Mesothelial cell of epicardium (in vitro differentiated cells): ENCODE data around the gene TBC1D2. TPM values are rescaled to one million over a fixed set of nuclear protein-coding genes. Genes with fewer than 3 reads are reported as not detected.

Experiments used
- DNase-seq, 2 experiments: peaks; one replicate each; pipeline ENCODE4 v3.0.0; 2021; ENCODE audit warnings: low spot score in 2 of 2; ENCODE audit not compliant: unreplicated experiment in 2 of 2
- H3K27ac Mint-ChIP-seq: 2 replicates; pipeline ENCODE4 v1.8.0; 2021; ENCODE audit warnings: mixed read lengths
- H3K27me3 Mint-ChIP-seq: 2 replicates; pipeline ENCODE4 v1.8.0; 2021; ENCODE audit warnings: low read depth, mixed read lengths
- H3K36me3 Mint-ChIP-seq: 2 replicates; pipeline ENCODE4 v1.8.0; 2021; ENCODE audit warnings: mixed read lengths
- H3K4me1 Mint-ChIP-seq: 2 replicates; pipeline ENCODE4 v1.8.0; 2021; ENCODE audit warnings: mixed read lengths
- H3K4me3 Mint-ChIP-seq: 2 replicates; pipeline ENCODE4 v1.8.0; 2021; ENCODE audit warnings: mild to moderate bottlenecking, moderate library complexity, mixed read lengths
- H3K9me3 Mint-ChIP-seq: 2 replicates; pipeline ENCODE4 v1.8.0; 2021; ENCODE audit warnings: mixed read lengths
- microRNA-seq: library from miRNA; unstranded; fragments of <30 nt; microRNA quantifications from one replicate; pipeline ENCODE4 v1.2.0, GENCODE V29; 2021; ENCODE audit warnings: inconsistent platforms, mixed read lengths
- total RNA-seq: library from RNA; stranded (reverse); gene quantifications from 3 replicates; pipeline ENCODE4 v1.2.1, GENCODE V29; 2021
- TF ChIP-seq, protein P1 (sequence below): fragments of 200-600 bp; sonication (generic); IDR thresholded peaks from one replicate; pipeline ENCODE4 v1.5.0; 2021; ENCODE audit warnings: antibody characterized with exemption; ENCODE audit not compliant: unreplicated experiment

The TBC1D2 gene
- total RNA-seq, 1 donor from 2014 or later: 7.0 TPM

DNA sequence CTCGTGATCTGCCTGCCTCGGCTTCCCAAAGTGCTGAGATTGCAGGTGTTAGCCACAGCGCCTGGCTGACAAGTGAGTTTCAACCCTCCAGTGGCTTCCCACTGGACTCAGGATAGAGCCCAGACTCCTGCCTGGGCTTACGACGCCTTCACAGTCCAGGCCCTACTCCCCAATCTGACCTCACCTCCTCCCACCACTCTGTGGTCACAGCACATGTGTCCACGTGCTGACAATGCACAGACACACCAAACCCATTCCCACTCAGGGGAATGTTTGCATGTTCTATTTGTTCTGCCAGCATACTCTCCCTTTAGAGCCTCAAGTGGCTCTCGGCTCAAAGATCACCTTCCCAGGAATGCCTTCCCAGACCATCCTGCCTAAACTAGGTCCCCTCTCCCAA is 105.3 kb downstream of the TBC1D2 start:
- DNase-seq: no peak
- no peak overlapping the region for H3K27ac Mint-ChIP-seq
- TF ChIP-seq, protein P1, sequence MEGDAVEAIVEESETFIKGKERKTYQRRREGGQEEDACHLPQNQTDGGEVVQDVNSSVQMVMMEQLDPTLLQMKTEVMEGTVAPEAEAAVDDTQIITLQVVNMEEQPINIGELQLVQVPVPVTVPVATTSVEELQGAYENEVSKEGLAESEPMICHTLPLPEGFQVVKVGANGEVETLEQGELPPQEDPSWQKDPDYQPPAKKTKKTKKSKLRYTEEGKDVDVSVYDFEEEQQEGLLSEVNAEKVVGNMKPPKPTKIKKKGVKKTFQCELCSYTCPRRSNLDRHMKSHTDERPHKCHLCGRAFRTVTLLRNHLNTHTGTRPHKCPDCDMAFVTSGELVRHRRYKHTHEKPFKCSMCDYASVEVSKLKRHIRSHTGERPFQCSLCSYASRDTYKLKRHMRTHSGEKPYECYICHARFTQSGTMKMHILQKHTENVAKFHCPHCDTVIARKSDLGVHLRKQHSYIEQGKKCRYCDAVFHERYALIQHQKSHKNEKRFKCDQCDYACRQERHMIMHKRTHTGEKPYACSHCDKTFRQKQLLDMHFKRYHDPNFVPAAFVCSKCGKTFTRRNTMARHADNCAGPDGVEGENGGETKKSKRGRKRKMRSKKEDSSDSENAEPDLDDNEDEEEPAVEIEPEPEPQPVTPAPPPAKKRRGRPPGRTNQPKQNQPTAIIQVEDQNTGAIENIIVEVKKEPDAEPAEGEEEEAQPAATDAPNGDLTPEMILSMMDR: no peak
- H3K9me3 Mint-ChIP-seq: no peaks in the 10 kb centered on the region
- H3K36me3 Mint-ChIP-seq: no peaks in the 10 kb centered on the region
- no peak overlapping the region for H3K4me3 Mint-ChIP-seq
- no peaks in the 10 kb centered on the region for H3K27me3 Mint-ChIP-seq
- peaks cover 27% of the 10 kb centered on the region for H3K4me1 Mint-ChIP-seq

DNA sequence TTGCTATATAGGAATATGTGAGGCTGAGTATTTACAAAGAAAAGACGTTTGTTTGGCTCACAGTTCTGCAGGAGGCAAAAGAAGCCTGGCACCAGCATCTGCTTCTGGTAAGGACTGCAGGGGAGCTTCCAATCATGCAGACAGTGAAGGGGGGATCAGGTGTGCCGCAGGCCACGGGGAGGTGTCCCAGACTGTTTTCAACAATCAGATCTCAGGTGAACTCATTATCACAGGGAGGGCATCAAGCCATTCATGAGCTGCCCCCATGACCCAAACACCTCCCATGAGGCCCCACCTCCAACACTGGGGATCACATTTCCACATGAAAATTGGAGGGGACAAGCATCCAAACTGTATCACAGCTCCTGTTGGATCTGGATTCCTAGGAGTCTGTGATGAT is 106.0 kb downstream of the TBC1D2 start:
- Mint-ChIP-seq H3K27me3 (no peaks in the 10 kb centered on the region), H3K36me3 (no peaks in the 10 kb centered on the region)
- TF ChIP-seq, protein P1: no peak

More for the DNA sequence above, 106.0 kb downstream of the TBC1D2 start:
- H3K4me1 Mint-ChIP-seq: peaks cover 20% of the 10 kb centered on the region
- H3K27ac Mint-ChIP-seq: no peak overlapping the region
- no peak overlapping the region for H3K4me3 Mint-ChIP-seq
- no peaks in the 10 kb centered on the region for H3K9me3 Mint-ChIP-seq
- DNase-seq: no peak

Small RNAs within 50 kb of the gene (microRNA-seq; reads per million reads assigned to microRNA genes)
- gene MIR6854: not detected

Other genes starting within 250 kb of the TBC1D2 start
- 36.7 to 39.5 TPM (median 36.9 TPM) in 3 replicates for gene NANS, start 198.9 kb downstream of the TBC1D2 start, total RNA-seq
- gene TRIM14, start 136.4 kb downstream of the TBC1D2 start, total RNA-seq: 10.1 to 12.2 TPM (median 11.5 TPM) in 3 replicates
- gene CORO2A, start 63.0 kb downstream of the TBC1D2 start, total RNA-seq: 5.9 to 6.3 TPM (median 5.9 TPM) in 3 replicates